ENCODE results near the gene CABP4.

The CABP4 gene

DNA sequence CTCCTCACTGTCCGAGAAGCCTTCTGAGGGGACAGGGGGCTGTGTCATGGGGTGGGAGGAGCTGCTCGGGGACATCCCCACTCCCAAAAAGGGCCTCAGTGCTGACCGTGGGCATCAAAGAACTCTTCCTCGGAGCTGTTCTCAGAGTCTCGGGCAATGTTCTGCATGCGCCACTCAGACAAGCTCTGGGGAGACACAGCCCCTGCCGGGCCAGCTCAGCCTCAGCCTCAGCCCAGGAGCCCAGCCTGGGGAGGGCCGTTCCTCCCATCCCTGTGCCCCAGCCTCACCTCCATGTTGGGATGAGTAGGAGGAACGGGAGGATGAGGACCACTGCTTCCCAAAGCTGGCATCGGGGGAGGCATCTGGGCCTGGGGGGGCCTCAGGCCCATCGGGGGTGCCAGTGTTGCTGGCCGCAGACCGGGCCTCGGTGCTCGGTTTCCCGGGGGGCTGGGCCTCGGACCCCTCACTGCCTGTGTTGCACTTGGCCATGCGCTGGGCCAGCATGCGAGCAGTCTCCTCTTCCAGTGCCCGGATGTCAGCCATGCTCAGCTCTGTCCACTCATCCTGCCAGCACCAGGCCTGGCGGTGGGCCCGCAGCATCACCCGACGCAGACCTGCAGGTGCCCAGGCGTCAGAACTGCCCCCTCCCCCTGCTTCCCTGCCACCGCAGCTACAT is 44.8 kb downstream of the CABP4 start:
- DNase-seq: no peak

DNA sequence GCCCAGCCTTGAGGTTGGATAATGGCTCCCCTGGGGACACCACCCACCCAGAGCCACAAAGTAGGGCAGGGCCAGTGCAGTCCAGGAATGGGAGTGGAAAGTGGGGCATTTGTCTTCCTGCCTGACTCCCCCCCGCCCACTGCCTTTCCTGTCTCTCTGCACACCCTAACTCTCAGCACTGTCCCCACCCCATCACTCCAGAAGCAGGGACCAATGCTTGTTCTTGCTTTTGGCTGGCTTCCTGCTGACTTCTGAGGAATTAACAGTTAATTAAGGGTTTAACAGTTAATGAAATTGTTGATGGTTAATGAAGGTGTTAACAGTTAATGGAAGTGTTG is 45.3 kb downstream of the CABP4 start:
- DNase-seq: no peak

DNA sequence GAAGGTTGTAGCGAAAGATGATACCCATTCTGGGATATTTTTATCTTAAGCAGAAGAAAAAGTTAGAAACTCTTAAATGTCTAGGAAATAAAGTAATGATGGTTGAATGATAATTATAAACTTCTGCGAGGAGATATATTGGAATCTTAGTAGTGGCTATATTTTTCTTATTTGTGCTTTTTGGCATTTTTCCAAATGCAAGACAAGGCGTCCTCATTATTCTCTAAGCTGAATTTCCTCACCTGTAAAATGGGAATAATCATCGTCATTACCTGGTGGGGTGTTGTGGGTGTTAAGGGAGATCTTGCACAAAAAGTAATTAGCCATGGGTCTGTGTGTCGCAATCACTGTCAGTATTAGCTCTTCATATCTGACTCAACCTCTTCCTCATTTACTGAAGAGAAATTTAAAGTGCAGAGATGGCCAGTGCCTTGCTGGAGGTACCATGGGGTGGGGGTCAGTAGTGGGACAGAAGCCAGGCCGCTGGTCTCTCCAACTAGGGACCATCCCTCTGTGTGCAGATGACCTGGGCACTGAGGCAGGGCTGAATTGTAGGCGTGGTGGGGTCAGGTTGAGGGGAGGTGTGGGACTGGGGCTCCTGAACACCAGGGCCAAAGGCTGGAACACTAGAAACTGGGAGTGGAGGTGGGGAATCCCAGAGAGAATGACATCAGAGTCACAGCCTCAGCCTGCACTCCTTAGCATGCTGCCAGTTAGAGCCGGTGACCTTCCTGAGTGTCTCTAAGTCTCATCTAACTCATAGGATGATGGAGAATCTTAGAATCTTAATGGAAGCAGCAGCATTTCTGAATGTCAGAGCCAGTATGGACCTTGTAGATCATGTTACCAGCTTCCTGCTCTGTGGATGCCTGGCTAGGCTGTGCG is 45.9 kb downstream of the CABP4 start:
- no peak for DNase-seq

DNA sequence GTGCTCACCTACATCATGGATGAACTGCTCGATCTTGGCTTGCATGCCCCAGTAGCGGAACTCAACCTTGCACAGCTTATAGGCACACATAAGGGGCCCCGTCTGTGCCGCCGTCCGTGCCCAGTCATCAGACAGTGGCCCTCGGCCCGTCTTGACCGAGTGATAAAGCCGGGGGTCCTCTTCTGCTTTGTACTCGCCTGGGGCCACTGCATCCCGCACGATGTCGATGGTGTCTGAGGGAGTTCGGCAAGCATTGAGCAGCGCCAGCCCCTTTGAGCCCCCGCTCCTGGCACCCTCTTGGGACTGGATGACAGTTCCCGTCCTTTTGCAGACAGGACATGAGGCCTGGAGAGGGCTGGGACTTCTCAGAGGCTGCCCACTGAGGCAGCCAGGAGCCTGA is 46.7 kb downstream of the CABP4 start:
- DNase-seq: no peak

DNA sequence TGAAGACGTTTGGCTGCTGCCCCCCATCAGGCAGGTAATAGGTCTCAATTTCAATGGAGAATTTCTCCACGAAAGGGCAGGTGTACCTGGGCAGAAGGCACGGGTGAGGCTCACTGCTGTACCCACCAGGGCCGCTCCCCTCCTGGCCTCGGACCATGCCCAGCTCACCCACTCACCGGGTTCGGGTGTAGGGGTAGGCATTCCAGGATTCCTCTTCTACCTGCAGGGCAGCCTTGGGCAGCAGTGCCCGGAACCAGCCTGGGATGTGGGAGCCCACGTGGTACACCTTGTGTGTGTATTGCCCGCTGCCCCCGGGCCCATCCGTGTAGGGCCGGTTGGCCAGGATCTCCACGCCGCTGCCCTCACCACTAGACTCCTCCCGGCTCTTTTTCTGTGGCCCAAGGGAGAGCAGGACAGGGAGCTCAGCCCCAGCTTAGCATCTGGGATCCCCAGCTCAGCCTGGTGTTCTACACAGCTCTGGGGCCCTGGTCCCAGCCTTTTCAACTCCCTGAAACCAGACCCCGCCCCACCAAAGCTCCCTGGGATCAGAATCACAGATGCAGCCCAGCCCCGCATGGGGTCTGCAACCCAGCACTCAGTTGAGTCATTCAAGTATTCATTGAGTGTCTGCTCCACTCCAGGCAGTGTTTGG is 47.3 kb downstream of the CABP4 start:
- DNase-seq: no peak

DNA sequence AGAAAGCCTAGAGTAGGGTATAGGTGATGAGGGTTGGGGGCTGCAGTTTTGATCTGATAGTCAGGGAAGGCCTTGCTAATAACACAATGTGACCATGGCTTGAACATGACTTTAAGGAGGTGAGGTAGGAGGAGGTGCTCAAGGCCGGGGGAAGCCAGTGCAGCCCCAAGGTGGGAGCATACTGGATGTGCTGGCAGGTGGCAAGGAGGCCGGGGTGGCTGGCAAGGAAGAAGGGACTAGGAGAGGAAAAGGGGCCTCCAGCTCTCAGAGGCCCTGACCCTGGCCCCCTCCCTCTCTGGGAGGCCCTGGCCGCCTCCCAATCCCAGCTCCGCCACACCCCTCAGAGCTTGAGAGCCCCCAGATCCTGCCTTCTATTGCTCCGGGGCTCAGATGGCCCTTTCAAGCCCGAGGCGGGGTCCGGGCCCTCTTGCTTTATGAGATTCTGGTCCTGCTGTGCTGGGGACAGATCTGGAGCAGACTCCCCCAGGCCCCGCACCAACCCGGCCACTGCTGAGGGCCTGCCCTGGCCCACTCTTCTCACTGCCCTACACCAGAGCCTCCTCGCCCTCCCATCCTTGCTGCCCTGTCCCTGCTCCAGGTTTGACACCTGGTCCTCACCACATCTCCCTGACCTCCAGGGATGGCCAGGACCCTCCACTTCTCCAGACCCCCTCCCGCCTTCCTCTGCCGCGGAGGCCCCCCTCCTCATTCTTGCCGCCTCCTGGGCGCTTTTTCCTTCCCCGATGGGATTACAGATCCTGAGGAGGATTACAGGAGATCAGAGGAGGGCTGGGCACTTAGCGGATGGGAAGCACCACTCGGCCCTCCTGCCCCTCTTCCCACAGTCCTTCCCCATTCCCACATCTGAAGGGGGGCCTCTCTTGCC is 48.2 kb downstream of the CABP4 start:
- no peak for DNase-seq

DNA sequence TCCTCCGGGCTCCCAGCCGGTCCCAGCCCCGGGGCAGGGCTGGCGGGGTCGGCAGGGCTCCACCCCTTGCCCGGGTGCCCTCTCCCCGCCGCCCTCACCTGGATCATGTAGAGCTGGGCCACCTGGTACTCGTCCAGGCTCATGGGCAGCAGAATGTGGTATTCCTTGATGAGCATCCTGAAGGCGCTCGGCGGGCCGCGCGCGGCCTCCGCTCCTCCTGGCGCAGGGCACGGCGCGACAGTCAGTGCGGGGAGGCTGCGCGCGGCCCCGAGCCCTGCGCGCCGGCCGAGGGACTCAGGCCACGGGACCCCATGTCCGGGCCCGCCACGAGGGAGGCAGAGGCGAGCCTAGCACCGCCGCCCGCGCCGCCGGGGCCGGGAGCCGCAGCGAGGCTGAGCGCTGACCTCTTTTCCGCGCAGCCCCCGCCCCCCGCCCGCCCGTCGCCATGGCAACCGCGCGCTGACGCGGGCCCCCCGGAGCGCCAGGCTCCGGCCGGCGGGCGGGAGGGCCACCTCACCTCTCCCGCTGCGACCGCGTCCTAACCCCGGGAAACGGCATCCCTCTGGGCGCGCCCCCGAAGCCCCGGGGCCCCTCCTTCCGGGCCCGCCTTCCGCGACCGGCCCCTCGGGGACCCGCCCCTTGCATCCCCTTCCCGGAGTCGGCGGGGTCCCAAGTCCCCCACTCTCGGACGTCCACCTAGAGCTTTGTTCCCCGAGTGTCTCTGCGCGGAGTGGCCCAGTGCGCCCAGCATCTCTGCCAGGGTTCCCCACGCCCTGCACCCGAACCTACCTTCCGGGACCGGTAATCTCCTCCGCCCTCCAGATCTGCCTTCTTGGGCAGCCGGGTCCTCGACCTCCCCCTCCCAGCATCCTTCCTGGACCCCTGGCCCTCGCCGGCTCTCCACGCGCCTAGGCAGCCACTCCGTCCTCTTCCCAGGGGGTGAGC is 49.1 kb downstream of the CABP4 start:
- DNase-seq: no peak

DNA sequence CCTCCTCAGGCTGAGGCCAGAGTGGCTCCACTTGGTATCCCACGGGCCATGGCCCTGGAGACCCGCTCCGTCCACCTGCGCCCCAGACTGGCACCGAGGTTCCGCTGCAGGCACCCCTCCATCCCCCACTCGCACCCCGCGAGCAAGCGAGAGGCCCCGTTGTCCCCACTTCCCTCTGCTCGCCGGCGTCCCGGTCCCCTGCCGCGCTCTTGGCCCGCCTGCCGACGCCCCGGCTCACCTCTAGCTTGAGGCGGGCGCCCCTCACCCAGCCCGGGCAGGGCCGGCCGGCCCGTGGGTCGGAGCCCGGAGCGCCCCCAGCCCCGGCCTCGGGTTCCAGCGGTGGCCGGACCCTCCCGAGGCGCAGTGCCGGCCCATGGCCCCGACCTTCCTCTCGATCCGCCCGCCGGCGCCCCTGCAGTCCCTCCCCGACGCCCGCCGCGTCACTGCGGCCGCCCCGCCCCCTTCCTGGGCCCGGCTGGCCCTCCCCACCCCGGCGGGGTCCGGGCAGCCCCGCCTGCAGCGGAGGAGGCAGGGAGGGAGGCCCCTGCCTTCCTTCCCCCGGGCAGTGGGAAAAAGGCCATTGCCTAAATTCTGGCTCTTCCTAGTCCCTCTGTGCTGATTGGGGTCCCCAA is 49.9 kb downstream of the CABP4 start, which contains the start of gene PITPNM1:
Gene PITPNM1, minus strand, starts transcription at position 414 of the 632 bp plus-strand sequence. CDS start 1,183 bp downstream, outside the sequence.
- no peak for DNase-seq

DNA sequence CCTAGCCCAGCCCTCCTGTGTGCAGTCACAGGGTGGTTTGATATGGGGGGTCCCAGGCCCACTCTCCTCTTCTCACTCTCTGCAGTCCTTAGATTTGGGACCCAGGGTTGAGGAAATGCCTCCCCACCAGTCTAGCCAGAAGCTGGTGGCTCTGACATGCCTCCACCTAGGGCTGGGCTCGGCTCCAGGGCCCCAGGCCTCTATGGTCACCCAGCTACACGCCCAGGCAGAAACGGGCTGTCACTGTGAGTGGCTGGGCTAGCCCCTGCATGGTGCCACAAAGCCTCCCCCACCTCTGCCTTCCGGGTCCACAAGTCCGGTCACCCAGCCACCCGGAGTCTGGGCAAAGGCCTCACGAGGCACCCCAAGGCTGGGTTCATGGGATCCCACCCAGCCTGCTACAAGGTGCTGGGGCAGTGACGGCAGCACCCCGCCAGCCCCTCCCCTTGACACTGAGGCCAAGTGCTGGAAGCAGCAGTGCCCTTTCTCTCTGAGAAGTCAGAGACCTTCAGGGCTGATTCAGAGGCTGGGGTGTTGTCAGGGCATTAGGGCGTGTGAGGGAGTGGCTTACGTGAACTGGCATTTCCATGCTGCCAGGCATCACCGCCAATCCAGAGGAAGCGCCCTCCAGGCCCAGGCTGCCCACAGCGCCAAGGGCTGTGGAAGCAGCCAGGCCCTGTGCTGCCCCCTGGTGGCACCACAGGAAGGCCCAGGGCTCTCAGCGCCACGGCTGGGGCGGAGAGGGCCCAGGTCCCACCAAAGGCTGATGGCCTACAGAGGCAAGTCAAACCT is 50.6 kb downstream of the CABP4 start:
- DNase-seq: peak; percentile 38

DNA sequence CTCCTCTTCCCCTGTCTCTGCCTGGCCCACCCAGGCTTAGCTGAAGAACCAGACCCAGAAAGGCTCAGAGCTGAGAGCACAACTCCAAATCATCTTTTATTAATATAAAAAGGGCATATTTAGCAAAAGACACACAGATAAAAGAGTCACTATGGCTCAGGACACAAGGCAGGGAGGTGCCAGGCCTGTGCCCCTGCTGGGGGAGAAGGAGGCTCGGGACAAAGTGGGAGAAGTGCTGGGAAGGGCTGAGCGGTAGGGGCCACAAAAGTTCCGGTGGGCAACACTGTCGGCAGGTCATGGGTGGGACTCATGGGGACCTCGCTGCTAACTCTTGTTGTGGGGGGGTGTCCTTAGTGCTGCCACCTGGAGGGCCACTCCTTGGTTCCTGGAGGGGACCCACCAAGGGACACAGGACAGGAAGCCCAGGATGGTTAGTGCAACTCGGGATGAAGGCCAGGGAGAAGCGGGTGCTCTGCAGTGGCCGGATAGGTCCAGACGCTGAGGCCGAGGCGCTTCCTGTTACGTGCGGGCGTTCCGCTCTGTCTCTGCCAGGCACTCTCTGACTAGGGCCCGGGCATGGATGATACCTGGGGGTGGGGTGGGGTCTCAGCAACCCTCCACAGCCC is 51.4 kb downstream of the CABP4 start:
- no peak for DNase-seq

DNA sequence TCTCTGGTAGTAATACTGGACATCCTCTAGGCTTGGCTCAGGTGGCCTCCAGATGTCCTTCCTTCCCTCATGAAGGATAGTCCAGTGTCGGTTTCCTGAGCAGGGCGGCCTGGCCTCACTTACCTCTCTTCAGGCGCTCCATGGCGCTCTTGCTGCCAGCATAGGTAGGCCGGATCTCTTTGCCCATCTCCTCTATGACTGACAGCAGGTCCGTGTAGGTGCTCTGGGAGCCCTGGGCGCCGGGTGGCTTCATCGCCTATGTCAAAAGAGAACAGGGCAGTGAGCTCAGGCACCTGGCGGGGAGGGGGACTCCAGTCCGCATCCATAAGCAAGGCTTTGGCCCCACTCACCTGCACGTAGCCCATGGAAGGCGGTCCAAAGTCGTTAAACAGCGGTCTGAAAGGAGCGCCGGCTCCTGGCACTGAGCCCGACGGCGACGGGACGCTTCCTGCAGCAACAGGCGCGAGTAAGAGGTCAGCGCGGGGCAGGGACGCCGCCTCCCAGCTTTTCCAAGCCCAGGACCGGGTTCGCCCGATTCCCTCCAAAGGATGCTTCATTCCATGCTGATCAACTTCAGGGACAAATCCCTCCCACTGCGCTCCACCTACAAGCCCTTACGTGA is 52.2 kb downstream of the CABP4 start:
- no peak for DNase-seq

DNA sequence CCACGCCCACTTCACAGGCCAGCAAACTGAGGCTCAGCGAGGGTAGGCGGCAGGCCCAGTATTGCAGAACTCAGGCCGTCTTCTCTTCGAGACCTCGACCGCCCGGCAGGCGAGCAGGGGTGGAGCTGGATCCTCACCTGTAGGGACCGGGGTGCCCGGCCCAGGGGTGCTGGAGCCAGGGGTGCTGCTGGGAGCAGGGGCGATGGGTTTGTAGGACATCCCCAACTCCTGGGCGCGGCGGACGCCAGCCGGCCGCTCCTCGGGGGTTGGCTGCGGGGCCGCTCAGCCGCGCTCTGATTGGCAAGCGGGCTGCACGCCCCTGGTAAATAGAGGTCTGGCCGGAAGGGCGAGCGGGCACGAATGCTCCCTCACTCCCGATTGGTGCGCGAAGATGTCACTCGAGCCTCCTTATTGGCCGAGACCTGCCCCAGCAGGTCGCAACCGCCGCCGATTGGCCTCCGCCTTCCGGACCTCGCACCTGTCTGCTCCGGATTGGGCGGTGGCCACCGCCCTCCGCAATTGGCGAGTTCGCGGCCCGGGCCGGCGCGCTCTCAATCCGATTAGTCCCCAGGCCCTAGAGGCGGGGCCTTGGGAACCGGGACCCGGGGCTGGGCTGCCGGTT is 52.8 kb downstream of the CABP4 start, which contains the start of gene CDK2AP2:
Gene CDK2AP2, minus strand, starts transcription at position 299 of the 622 bp plus-strand sequence. Its CDS starts 80 bp downstream, at position 219.
- DNase-seq: peak; percentile 96

DNA sequence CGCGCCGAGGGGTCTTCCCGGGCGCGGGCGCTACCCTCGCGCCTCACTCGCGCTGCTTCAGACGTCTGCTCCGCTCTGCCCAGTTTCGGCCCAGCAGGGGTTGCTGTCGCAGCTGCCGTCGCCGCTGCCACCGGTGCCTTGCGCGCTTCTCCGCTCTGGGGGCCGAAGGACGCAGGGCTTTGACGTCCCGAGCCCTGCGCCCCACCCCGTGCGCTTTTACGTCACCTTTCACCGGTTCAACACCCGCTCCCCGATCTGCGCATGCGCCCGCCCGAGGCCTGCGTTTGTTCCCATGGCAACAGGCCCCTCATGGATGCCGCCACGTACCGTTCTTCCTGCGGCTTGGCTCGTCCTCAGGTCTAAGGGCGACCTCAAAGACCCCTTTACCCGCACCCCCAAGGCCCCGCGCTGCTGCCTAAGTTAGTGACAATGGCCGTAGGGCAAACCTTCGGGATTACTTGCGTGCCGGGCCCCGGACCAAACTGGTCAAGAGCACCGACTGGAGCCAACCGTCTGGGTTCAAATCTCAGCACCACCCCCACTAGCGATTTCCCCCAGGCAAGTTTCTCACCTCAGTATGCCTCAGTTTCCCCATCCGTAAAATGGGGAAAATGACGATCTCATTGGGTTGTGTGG is 53.5 kb downstream of the CABP4 start:
- DNase-seq: peak; percentile 96

DNA sequence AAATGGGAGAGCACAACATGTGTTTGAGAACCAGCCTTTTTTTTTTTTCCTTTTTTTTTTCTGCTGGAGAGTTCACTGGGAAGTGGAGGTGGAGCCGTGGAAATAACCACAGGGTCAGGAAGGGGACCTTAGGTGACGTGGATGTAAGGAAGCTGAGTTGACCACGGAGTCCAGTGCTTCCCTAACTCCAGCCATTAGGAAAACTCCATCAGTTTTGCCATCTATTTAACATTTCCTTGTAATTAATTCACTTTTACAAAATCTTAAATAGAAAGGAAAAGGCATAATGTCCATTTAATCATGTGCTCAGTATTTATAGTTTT is 54.8 kb downstream of the CABP4 start:
- DNase-seq: no peak
